ENCODE data around the gene SLC30A7.
"Not testable (repeated sequence)": the region's sequence is repeated elsewhere in the genome, so short reads cannot be mapped to it uniquely, and the experiment has no call there.

GRCh38 chr1:100946064-100946463 lies 50.2 kb downstream of the SLC30A7 start:
- TF ChIP-seq POLR2A (IDR thresholded peaks at IDR 0.05), result not testable (repeated sequence)
- TF ChIP-seq, protein P1, sequence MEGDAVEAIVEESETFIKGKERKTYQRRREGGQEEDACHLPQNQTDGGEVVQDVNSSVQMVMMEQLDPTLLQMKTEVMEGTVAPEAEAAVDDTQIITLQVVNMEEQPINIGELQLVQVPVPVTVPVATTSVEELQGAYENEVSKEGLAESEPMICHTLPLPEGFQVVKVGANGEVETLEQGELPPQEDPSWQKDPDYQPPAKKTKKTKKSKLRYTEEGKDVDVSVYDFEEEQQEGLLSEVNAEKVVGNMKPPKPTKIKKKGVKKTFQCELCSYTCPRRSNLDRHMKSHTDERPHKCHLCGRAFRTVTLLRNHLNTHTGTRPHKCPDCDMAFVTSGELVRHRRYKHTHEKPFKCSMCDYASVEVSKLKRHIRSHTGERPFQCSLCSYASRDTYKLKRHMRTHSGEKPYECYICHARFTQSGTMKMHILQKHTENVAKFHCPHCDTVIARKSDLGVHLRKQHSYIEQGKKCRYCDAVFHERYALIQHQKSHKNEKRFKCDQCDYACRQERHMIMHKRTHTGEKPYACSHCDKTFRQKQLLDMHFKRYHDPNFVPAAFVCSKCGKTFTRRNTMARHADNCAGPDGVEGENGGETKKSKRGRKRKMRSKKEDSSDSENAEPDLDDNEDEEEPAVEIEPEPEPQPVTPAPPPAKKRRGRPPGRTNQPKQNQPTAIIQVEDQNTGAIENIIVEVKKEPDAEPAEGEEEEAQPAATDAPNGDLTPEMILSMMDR (IDR thresholded peaks at IDR 0.05), result not testable (repeated sequence)
